ENCODE results near the gene SUGCT. TPM values are rescaled to one million over a fixed set of nuclear protein-coding genes. Genes with fewer than 3 reads are reported as not detected.
"Not testable (repeated sequence)": the region's sequence is repeated elsewhere in the genome, so short reads cannot be mapped to it uniquely, and the experiment has no call there.

Gene SUGCT
- total and polyA plus RNA-seq, 7 donors, result 2.4 to 7.3 (median 3.2) TPM

DNA sequence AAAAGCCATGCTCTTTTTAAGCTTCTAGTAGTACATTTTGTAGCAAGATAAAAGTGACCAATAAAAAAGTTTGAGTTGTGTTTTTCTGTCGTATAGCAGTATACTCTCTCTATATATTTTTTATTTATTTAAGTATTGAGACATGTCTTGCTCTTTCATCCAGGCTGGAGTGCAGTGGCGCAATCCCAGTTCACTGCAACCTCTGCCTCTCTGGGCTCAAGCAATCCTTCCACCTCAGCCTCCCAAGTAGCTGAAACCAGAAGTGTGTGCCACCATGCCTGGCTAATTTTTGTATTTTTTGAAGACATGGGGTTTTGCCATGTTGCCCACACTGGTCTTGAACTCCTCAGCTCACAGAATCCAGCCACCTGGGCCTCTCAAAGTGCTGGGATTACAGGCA is 2.8 kb downstream of the SUGCT start:
- H3K9me3 ChIP-seq, result no peaks in the 10 kb centered on the region
- WGBS, 3 donors, result 96 to 100% (median 96%) methylated on average over 2 of the region's 2 CpGs
- H3K4me3 ChIP-seq, result no peak overlapping the region
- DNase-seq, result no peak
- no peaks in the 10 kb centered on the region for H3K36me3 ChIP-seq (ENCODE audit: insufficient read depth in 1 of 2, low read depth in 1 of 2)
- TF ChIP-seq, protein P1, sequence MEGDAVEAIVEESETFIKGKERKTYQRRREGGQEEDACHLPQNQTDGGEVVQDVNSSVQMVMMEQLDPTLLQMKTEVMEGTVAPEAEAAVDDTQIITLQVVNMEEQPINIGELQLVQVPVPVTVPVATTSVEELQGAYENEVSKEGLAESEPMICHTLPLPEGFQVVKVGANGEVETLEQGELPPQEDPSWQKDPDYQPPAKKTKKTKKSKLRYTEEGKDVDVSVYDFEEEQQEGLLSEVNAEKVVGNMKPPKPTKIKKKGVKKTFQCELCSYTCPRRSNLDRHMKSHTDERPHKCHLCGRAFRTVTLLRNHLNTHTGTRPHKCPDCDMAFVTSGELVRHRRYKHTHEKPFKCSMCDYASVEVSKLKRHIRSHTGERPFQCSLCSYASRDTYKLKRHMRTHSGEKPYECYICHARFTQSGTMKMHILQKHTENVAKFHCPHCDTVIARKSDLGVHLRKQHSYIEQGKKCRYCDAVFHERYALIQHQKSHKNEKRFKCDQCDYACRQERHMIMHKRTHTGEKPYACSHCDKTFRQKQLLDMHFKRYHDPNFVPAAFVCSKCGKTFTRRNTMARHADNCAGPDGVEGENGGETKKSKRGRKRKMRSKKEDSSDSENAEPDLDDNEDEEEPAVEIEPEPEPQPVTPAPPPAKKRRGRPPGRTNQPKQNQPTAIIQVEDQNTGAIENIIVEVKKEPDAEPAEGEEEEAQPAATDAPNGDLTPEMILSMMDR (IDR thresholded peaks at IDR 0.05), result no peak
- ATAC-seq, result no peak
- H3K27me3 ChIP-seq (ENCODE audit: insufficient read depth in 3 of 3, low read length in 2 of 3), result no peaks in the 10 kb centered on the region
- intact Hi-C loops (cut with DNase I), result loop anchor here in 1 of 2 donors (5.0 kb wide), 1 partner anchor 185 kb away; the partner anchor contains the start of gene CDK13
- H3K4me1 ChIP-seq, result peaks cover 8% of the 10 kb centered on the region
- no peak overlapping the region for H3K27ac ChIP-seq

DNA sequence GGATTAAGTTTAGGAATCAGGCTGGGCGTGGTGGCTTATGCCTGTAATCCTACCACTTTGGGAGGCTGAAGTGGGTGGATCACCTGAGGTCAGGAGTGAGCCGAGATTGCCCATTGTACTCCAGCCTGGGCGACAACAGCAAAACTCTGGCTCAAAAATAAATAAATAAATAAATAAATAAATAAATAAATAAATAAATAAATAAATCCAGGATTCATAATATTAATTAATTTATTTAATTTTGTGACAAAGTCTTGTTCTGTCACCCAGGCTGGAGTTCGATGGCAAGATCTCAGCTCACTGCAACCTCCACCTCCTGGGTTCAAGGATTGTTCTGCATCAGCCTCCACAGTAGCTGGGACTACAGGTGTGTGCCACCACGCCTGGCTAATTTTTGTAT is 4.2 kb downstream of the SUGCT start:
- DNase-seq (no peak), ATAC-seq (no peak)
- intact Hi-C loops (cut with DNase I), result loop anchor here in 1 of 2 donors (5.0 kb wide), 1 partner anchor 187 kb away; the partner anchor contains the start of gene CDK13
- 93 to 96% (median 94%) methylated on average over 5 of the region's 5 CpGs for WGBS, 3 donors
- Histone ChIP-seq H3K27me3 (ENCODE audit: insufficient read depth in 3 of 3, low read length in 2 of 3) (no peaks in the 10 kb centered on the region), H3K4me3 (no peak overlapping the region), H3K4me1 (no peaks in the 10 kb centered on the region), H3K27ac (no peak overlapping the region), H3K36me3 (ENCODE audit: insufficient read depth in 1 of 2, low read depth in 1 of 2) (no peaks in the 10 kb centered on the region), H3K9me3 (no peaks in the 10 kb centered on the region)
- TF ChIP-seq, protein P1 (IDR thresholded peaks at IDR 0.05), result no peak

DNA sequence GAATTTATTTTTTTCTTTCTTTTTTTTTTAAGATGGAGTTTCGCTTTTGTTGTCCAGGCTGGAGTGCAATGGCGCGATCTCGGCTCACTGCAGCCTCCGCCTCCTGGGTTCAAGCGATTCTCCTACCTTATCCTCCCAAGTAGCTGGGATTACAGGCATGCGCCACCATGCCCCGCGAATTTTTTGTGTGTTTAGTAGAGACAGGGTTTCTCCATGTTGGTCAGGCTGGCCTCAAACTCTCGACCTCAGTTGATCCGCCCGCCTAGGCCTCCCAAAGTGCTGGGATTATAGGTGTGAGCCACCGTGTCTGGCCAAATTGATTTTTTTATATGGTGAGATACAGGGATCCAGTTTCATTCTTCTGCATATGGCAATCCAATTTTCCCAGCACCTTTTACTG is 5.1 kb downstream of the SUGCT start:
- not testable (repeated sequence) for H3K9me3 ChIP-seq; H3K4me1 ChIP-seq; H3K36me3 ChIP-seq (ENCODE audit: insufficient read depth in 1 of 2, low read depth in 1 of 2); ATAC-seq; H3K27me3 ChIP-seq (ENCODE audit: insufficient read depth in 3 of 3, low read length in 2 of 3); DNase-seq; H3K27ac ChIP-seq; H3K4me3 ChIP-seq
- intact Hi-C loops (cut with DNase I), result loop anchor here in 1 of 2 donors (5.0 kb wide), 1 partner anchor 188 kb away; the partner anchor contains the start of gene CDK13
- 96% methylated on average over 13 of the region's 13 CpGs for WGBS, 3 donors

DNA sequence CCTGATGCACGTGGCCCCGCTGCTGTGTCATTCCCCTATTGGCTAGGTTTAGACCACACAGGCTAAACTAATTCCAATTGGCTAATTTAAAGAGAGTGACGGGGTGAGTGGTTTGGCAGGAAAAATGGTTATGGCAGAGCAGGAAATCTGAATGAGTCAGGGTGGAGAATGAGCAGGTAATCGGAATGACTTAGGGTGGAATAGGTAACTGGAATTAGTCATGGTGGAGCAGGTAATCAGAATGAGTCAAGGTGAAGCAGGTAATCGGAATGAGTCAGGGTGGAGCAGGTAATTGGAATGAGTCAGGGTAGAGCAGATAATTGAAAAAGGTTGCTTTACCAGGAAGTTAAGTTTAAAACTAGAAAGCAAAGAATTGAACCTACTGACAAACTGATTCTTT is 7.1 kb downstream of the SUGCT start:
- H3K36me3 ChIP-seq (ENCODE audit: insufficient read depth in 1 of 2, low read depth in 1 of 2); ATAC-seq; intact Hi-C loops (cut with DNase I); H3K27me3 ChIP-seq (ENCODE audit: insufficient read depth in 3 of 3, low read length in 2 of 3); H3K4me1 ChIP-seq; H3K4me3 ChIP-seq; H3K27ac ChIP-seq; H3K9me3 ChIP-seq; DNase-seq: not testable (repeated sequence)
- WGBS, 3 donors, result 90 to 92% (median 92%) methylated on average over 5 of the region's 5 CpGs

- H3K36me3 ChIP-seq (ENCODE audit: insufficient read depth in 1 of 2, low read depth in 1 of 2); H3K4me3 ChIP-seq; H3K27ac ChIP-seq; H3K4me1 ChIP-seq; DNase-seq; H3K27me3 ChIP-seq (ENCODE audit: insufficient read depth in 3 of 3, low read length in 2 of 3); intact Hi-C loops (cut with DNase I); H3K9me3 ChIP-seq; ATAC-seq: not testable (repeated sequence)
- WGBS, 3 donors, result 80 to 88% (median 82%) methylated on average over 3 of the region's 3 CpGs
These were observed 10.9 kb downstream of the SUGCT start for GRCh38 chr7:40145596-40146130.

DNA sequence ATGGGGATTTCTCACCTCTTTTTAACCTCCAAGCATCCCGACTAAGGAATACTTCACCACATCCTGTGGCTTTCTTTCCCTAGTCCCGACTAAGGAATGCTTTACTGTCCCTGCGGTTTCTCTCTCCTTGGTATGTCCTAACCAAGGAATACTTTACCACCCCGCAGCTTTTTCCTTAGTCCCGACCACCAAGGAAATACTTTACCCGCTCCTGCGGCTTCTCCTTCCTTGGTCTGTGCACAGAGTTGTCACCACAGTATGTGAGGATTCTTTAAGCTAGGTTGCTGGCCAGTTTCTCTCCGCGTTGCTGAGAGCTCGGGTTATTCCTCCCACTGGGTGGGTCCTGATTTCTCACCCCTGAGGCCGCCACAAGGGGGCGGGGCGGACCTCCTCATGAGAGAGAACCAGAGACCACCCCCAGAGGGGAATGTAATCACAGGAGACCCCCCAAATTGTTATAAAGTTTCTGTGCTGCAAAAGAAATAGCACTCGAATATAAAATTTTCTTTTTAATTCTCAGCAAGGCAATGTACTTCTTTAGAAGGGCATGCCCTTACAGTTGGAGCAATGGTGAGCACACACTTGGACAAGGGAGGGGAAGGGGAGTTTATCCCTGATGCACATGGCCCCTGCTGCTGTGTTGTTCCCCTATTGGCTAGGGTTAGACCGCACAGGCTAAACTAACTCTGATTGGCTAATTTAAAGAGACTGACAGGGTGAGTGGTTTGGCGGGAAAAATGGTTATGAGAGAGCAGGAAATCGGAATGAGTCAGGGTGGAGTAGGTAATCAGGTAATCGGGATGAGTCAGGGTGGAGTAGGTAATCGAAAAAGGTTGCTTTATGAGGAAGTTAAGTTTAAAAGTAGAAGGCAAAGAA is 12.8 kb downstream of the SUGCT start:
- ATAC-seq (no peak), DNase-seq (no peak)
- Histone ChIP-seq H3K4me1 (no peaks in the 10 kb centered on the region), H3K4me3 (no peak overlapping the region), H3K27ac (no peak overlapping the region), H3K36me3 (ENCODE audit: insufficient read depth in 1 of 2, low read depth in 1 of 2) (no peaks in the 10 kb centered on the region), H3K27me3 (ENCODE audit: insufficient read depth in 3 of 3, low read length in 2 of 3) (no peaks in the 10 kb centered on the region), H3K9me3 (no peaks in the 10 kb centered on the region)
- TF ChIP-seq, protein P1 (IDR thresholded peaks at IDR 0.05), result no peak
- intact Hi-C loops (cut with DNase I), result no loop called here
- WGBS, 3 donors, result 86 to 88% (median 87%) methylated on average over 19 of the region's 19 CpGs

DNA sequence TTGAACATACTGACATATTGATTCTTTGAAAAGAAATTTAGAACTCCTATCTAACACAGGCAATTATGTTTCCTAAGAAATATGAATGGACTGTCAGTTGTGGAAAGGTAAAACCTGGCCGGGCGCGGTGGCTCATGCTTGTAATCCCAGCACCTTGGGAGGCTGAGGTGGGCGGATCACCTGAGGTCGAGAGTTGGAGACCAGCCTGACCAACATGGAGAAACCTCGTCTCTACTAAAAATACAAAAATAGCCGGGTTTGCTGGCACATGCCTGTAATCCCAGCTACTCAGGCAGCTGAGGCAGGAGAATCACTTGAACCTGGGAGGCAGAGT is 13.4 kb downstream of the SUGCT start:
- 80 to 89% (median 86%) methylated on average over 7 of the region's 7 CpGs for WGBS, 3 donors
- H3K9me3 ChIP-seq; H3K27ac ChIP-seq; DNase-seq; H3K36me3 ChIP-seq (ENCODE audit: insufficient read depth in 1 of 2, low read depth in 1 of 2); H3K27me3 ChIP-seq (ENCODE audit: insufficient read depth in 3 of 3, low read length in 2 of 3); H3K4me1 ChIP-seq; ATAC-seq; intact Hi-C loops (cut with DNase I); H3K4me3 ChIP-seq: not testable (repeated sequence)
